ENCODE measurements around the gene NPBWR2. TPM values are rescaled to one million over a fixed set of nuclear protein-coding genes. Genes with fewer than 3 reads are reported as not detected.

The NPBWR2 gene
- total and polyA plus RNA-seq, 3 donors from 2014 or later: 0.19 TPM; not detected in 2

DNA sequence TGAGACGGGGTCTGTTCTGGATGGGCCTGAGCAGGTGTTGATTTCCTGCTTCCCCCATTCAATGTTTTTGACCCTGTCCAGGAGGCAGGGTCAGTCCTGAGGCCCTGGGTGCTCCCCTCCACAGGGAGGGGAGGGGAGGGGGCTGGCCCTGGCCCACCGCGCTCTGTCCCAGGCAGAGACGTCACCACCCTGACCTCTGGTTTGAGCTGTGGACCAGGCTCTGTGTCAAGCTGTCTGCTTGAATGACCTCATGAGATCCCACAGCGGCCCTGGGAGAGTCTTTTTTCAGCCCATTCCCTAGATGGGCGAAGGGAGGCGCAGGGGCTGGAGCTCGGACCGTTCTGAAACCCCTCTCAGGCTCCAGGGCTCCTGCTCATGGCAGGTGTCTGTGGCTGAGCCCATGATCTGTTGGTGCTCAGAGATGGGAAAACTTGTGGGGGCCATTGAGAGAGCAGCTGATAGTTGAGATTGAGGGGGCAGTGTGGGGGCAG is 14.3 kb downstream of the NPBWR2 start:
- DNase-seq: no peak
- no peaks in the 10 kb centered on the region for H3K9me3 ChIP-seq
- WGBS, 2 donors: 50 to 56% methylated on average over 7 to 9 of the region's 9 CpGs

GRCh38 chr20:64092258-64093012 is 14.9 kb downstream of the NPBWR2 start:
- Histone ChIP-seq H3K36me3 (ENCODE audit: low read depth, missing control alignments) (no peaks in the 10 kb centered on the region), H3K27ac (no peak overlapping the region), H3K27me3 (no peaks in the 10 kb centered on the region), H3K4me3 (no peak overlapping the region), H3K9me3 (no peaks in the 10 kb centered on the region), H3K4me1 (no peaks in the 10 kb centered on the region)
- WGBS, 2 donors: 50 to 61% methylated on average over 11 to 25 of the region's 27 CpGs
- no peak for TF ChIP-seq POLR2A (IDR thresholded peaks at IDR 0.05)
- TF ChIP-seq, protein P1, sequence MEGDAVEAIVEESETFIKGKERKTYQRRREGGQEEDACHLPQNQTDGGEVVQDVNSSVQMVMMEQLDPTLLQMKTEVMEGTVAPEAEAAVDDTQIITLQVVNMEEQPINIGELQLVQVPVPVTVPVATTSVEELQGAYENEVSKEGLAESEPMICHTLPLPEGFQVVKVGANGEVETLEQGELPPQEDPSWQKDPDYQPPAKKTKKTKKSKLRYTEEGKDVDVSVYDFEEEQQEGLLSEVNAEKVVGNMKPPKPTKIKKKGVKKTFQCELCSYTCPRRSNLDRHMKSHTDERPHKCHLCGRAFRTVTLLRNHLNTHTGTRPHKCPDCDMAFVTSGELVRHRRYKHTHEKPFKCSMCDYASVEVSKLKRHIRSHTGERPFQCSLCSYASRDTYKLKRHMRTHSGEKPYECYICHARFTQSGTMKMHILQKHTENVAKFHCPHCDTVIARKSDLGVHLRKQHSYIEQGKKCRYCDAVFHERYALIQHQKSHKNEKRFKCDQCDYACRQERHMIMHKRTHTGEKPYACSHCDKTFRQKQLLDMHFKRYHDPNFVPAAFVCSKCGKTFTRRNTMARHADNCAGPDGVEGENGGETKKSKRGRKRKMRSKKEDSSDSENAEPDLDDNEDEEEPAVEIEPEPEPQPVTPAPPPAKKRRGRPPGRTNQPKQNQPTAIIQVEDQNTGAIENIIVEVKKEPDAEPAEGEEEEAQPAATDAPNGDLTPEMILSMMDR (IDR thresholded peaks at IDR 0.05): no peak
- DNase-seq: no peak
- intact Hi-C loops (cut with DNase I; ENCODE audit: low total_unique reads): no loop called here

More for the DNA sequence above, 14.3 kb downstream of the NPBWR2 start:
- TF ChIP-seq POLR2A (IDR thresholded peaks at IDR 0.05): no peak
- TF ChIP-seq, protein P1 (IDR thresholded peaks at IDR 0.05): no peak
- no peaks in the 10 kb centered on the region for H3K36me3 ChIP-seq (ENCODE audit: low read depth, missing control alignments)
- H3K27ac ChIP-seq: no peak overlapping the region
- intact Hi-C loops (cut with DNase I; ENCODE audit: low total_unique reads): no loop called here
- no peak overlapping the region for H3K4me3 ChIP-seq
- H3K27me3 ChIP-seq: no peaks in the 10 kb centered on the region
- H3K4me1 ChIP-seq: no peaks in the 10 kb centered on the region

- H3K27me3 ChIP-seq: no peaks in the 10 kb centered on the region
- 38 to 39% methylated on average over 5 to 16 of the region's 16 CpGs for WGBS, 2 donors
- no peak overlapping the region for H3K4me3 ChIP-seq
Observed at GRCh38 chr20:64091770-64092169, 15.6 kb downstream of the NPBWR2 start.

DNA sequence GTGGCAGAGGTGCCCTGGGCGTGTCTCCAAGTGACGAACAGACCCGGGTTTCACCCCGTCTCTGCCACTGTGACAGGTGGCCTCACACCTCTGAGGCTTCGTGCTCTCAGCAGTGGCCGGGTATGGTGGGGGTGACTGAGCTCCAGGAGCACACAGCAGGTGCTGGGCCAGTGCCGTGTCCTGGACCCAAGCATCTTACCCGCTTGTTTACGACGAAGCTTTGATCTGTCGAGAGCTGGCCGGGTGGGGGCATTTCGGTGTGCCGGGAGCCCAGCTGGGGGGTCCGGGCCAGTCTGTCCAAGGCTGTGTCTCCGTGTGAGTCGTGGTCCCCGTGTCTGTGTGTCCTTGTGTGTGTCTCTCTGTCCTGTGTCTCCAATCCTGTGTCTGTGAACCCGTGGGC is 16.0 kb downstream of the NPBWR2 start:
- intact Hi-C loops (cut with DNase I; ENCODE audit: low total_unique reads): no loop called here
- WGBS, 2 donors: 43 to 83% methylated on average over 1 to 19 of the region's 19 CpGs

More at GRCh38 chr20:64091770-64092169, 15.6 kb downstream of the NPBWR2 start:
- no peaks in the 10 kb centered on the region for H3K9me3 ChIP-seq
- H3K27ac ChIP-seq: no peak overlapping the region
- intact Hi-C loops (cut with DNase I; ENCODE audit: low total_unique reads): no loop called here
- TF ChIP-seq POLR2A (IDR thresholded peaks at IDR 0.05): no peak
- TF ChIP-seq, protein P1 (IDR thresholded peaks at IDR 0.05): no peak
- H3K36me3 ChIP-seq (ENCODE audit: low read depth, missing control alignments): no peaks in the 10 kb centered on the region
- H3K4me1 ChIP-seq: no peaks in the 10 kb centered on the region
- no peak for DNase-seq

More for the DNA sequence above, 16.0 kb downstream of the NPBWR2 start:
- Histone ChIP-seq H3K36me3 (ENCODE audit: low read depth, missing control alignments) (no peaks in the 10 kb centered on the region), H3K27ac (no peak overlapping the region), H3K27me3 (no peaks in the 10 kb centered on the region), H3K9me3 (no peaks in the 10 kb centered on the region), H3K4me3 (no peak overlapping the region), H3K4me1 (no peaks in the 10 kb centered on the region)
- TF ChIP-seq POLR2A (IDR thresholded peaks at IDR 0.05): no peak
- TF ChIP-seq, protein P1 (IDR thresholded peaks at IDR 0.05): no peak
- no peak for DNase-seq
